SK-N-SH (cell line): Measurements from ENCODE around the gene IL7R. TPM values are rescaled to one million over a fixed set of nuclear protein-coding genes. Genes with fewer than 3 reads are reported as not detected.

Source experiments
- CTCF ChIA-PET: fragments of 300-600, 350-600 bp; formaldehyde crosslinking; extraction: SDS; loops from one replicate; lab custom pipeline; 2021; lab: Yijun Ruan, JAX
- POLR2A ChIA-PET: fragments of 350-600 bp; sonication (Branson Sonifier 250); formaldehyde crosslinking; extraction: SDS; loops from one replicate; lab custom pipeline; 2020; ENCODE audit warnings: antibody characterized with exemption, inconsistent platforms; lab: Yijun Ruan, JAX
- DNase-seq: peaks from one replicate; pipeline ENCODE4 v3.0.0; 2012
- H2AFZ ChIP-seq: fragments of 200-600 bp; sonication (generic); 2 replicates; pipeline ENCODE4 v1.8.1; 2016; ENCODE audit warnings: antibody characterized with exemption, mild to moderate bottlenecking, low read depth
- H3F3A ChIP-seq: fragments of 200-600 bp; sonication (generic); replicated peaks from 2 replicates; pipeline ENCODE3; 2016; ENCODE audit warnings: antibody characterized with exemption, mild to moderate bottlenecking; ENCODE audit not compliant: insufficient read depth
- H3K27ac ChIP-seq, 2 experiments: fragments of 200-500 bp in 1 of 2; fragments of 200-600 bp in 1 of 2; sonication (Bioruptor generic) in 1 of 2; sonication (generic), shearing (Covaris generic) in 1 of 2; 2 replicates each; pipeline versions ENCODE4 v1.5.1 to v1.6.1; 2014 to 2016; ENCODE audit warnings: low read depth in 2 of 2, inconsistent platforms in 1 of 2, low read length in 1 of 2, mild to moderate bottlenecking in 1 of 2, mixed read lengths in 1 of 2
- H3K27me3 ChIP-seq: fragments of 200-600 bp; sonication (generic), shearing (Covaris generic); 2 replicates; pipeline ENCODE4 v1.6.1; 2016; ENCODE audit warnings: mixed run types; ENCODE audit not compliant: insufficient read depth
- H3K36me3 ChIP-seq, 2 experiments: fragments of 200-500 bp in 1 of 2; fragments of 200-600 bp in 1 of 2; sonication (Bioruptor generic) in 1 of 2; sonication (generic) in 1 of 2; replicated peaks in 1 of 2; 2 replicates each; pipeline versions ENCODE3 to v1.5.1; 2014 to 2016; ENCODE audit warnings: low read length in 1 of 2, mild to moderate bottlenecking in 1 of 2; ENCODE audit not compliant: insufficient read depth in 2 of 2, control insufficient read depth in 1 of 2
- H3K4me1 ChIP-seq, 2 experiments: fragments of 200-500 bp in 1 of 2; fragments of 200-600 bp in 1 of 2; sonication (Bioruptor generic) in 1 of 2; sonication (generic), shearing (Covaris generic) in 1 of 2; 2 replicates each; pipeline versions ENCODE4 v1.5.1 to v1.6.1; 2014 to 2016; ENCODE audit warnings: low read depth in 1 of 2, low read length in 1 of 2, mixed run types in 1 of 2; ENCODE audit not compliant: insufficient read depth in 2 of 2, control insufficient read depth in 1 of 2
- H3K4me2 ChIP-seq: fragments of 200-600 bp; sonication (generic), shearing (Covaris generic); 2 replicates; pipeline ENCODE4 v1.6.1; 2017; ENCODE audit warnings: mixed run types
- H3K4me3 ChIP-seq, 2 experiments: fragments of 200-500 bp in 1 of 2; fragments of 200-600 bp in 1 of 2; sonication (Bioruptor generic) in 1 of 2; sonication (generic), shearing (Covaris generic) in 1 of 2; 2 replicates each; pipeline versions ENCODE4 v1.5.1 to v1.8.1; 2014 to 2016; ENCODE audit warnings: low read depth in 2 of 2, inconsistent platforms in 1 of 2, low read length in 1 of 2, mild to moderate bottlenecking in 1 of 2, mixed read lengths in 1 of 2, moderate library complexity in 1 of 2
- H3K79me2 ChIP-seq: fragments of 200-600 bp; sonication (generic); 2 replicates; pipeline ENCODE4 v1.8.1; 2017; ENCODE audit warnings: mild to moderate bottlenecking; ENCODE audit not compliant: insufficient read depth
- H3K9ac ChIP-seq: fragments of 200-600 bp; sonication (generic); 2 replicates; pipeline ENCODE4 v1.6.1; 2017; ENCODE audit warnings: mixed run types
- H3K9me2 ChIP-seq: fragments of 200-600 bp; sonication (generic); 2 replicates; pipeline ENCODE4 v1.6.1; 2017; ENCODE audit warnings: mixed run types
- H3K9me3 ChIP-seq: fragments of 200-600 bp; sonication (generic); 2 replicates; pipeline ENCODE4 v1.6.1; 2017; ENCODE audit warnings: mixed run types, mild to moderate bottlenecking, moderate library complexity
- H4K20me1 ChIP-seq: fragments of 200-600 bp; sonication (generic); 2 replicates; pipeline ENCODE4 v1.6.1; 2017; ENCODE audit warnings: mild to moderate bottlenecking, mixed run types; ENCODE audit not compliant: insufficient read depth
- CHD2 ChIP-seq: fragments of 150-350 bp; IDR thresholded peaks from 2 replicates; pipeline ENCODE4 v1.6.1; 2018; ENCODE audit warnings: low read length; ENCODE audit not compliant: partially characterized antibody
- ELF1 ChIP-seq: IDR thresholded peaks from 2 replicates; pipeline ENCODE4 v1.4.0; 2012
- EZH2phosphoT487 ChIP-seq: fragments of 200-600 bp; sonication (generic); IDR thresholded peaks from 2 replicates; pipeline ENCODE4 v1.6.1; 2017; ENCODE audit warnings: low read depth, mixed run types, mild to moderate bottlenecking, antibody characterized with exemption, moderate library complexity, borderline replicate concordance
- FOXJ3 ChIP-seq: sonication (generic); formaldehyde crosslinking; IDR thresholded peaks from 2 replicates; pipeline ENCODE4 v1.5.1; 2020; ENCODE audit warnings: mild to moderate bottlenecking, missing genetic modification reagents
- FOXM1 ChIP-seq: IDR thresholded peaks from 2 replicates; pipeline ENCODE4 v1.4.0; 2012; ENCODE audit warnings: low read depth, mild to moderate bottlenecking
- JUND ChIP-seq: IDR thresholded peaks from 2 replicates; pipeline ENCODE4 v1.4.0; 2012
- NFIC ChIP-seq: IDR thresholded peaks from 2 replicates; pipeline ENCODE4 v1.4.0; 2012; ENCODE audit warnings: borderline replicate concordance
- NRF1 ChIP-seq: IDR thresholded peaks from 2 replicates; pipeline ENCODE4 v1.6.1; 2012; ENCODE audit warnings: low read depth, mild to moderate bottlenecking, low read length
- RAD21 ChIP-seq: IDR thresholded peaks from 2 replicates; pipeline ENCODE4 v1.6.1; 2012; ENCODE audit warnings: mild to moderate bottlenecking, low read length
- RCOR1 ChIP-seq: fragments of 150-350 bp; IDR thresholded peaks from 2 replicates; pipeline ENCODE4 v1.6.1; 2017; ENCODE audit warnings: antibody characterized with exemption, low read length
- SMC3 ChIP-seq: IDR thresholded peaks from 2 replicates; pipeline ENCODE4 v1.6.1; 2012; ENCODE audit warnings: low read depth, low read length, improper control_type of control experiment
- WGBS: methylation state at CpG from one replicate; pipeline ENCODE4 v1.1.6; 2017; ENCODE audit warnings: low lambda C conversion rate; 5-methylcytosine and 5-hydroxymethylcytosine counted together
- polyA plus RNA-seq, 3 experiments: library from polyadenylated mRNA; depleted of rRNA; stranded (reverse); fragments of >200 nt; gene quantifications; 2 replicates each; pipeline ENCODE4 v1.2.3, GENCODE V29; 2012
- TF ChIP-seq, protein P1 (sequence below): IDR thresholded peaks from 2 replicates; pipeline ENCODE4 v1.4.0; 2012; ENCODE audit warnings: low read depth, borderline replicate concordance
- TF ChIP-seq, protein P2 (sequence below): IDR thresholded peaks from 2 replicates; pipeline ENCODE4 v1.4.0; 2012; ENCODE audit warnings: low read depth, borderline replicate concordance
- TF ChIP-seq, protein P3 (sequence below): fragments of 150-350 bp; IDR thresholded peaks from 2 replicates; pipeline ENCODE4 v1.6.1; 2017; ENCODE audit warnings: antibody characterized with exemption, low read length, low read depth, borderline replicate concordance

Gene IL7R
- polyA plus RNA-seq, 1 of the 3 experiments (the other 2 are of a cell fraction), result 3.0 TPM

DNA sequence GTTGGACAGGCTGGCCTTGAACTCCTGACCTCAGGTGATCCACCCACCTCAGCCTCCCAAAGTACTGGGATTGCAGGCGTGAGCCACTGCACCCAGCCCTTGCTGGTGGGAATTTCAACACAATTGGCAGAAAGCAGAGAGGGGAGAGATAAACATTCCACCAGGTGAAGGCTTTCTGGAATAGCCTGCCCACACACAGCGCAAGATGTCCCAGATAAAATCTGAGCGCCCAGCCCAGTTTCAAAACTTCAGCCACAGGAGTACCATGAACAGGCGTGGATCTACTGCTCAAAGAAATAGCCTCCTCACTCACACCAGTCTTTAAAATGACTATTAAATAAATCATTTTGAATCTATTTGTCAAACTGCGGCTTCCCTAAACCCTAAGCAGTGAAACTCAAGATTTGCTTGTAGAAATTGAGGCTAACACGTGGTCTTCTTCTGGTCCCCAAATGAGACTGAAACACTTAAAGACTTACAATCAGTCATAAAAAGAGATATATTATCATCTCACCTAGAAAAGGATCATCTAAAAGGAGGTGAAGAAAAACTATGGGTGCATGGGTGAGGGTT is 47.0 kb downstream of the IL7R start:
- H3K4me2 ChIP-seq, result no peak overlapping the region
- no peaks in the 10 kb centered on the region for H3K9me3 ChIP-seq
- H3K9ac ChIP-seq, result no peak overlapping the region
- H2AFZ ChIP-seq, result no peak overlapping the region
- H3K27ac ChIP-seq, result no peak overlapping the region
- ChIA-PET POLR2A (no interaction called here), CTCF (interaction anchor here (0.9 to 1.9 kb wide), 2 partner anchors 21 to 23 kb away, joined by 4 to 7 read pairs; no protein-coding TSS in a partner anchor)
- H3K79me2 ChIP-seq, result no peaks in the 10 kb centered on the region
- H3K9me2 ChIP-seq, result no peaks in the 10 kb centered on the region
- no peak overlapping the region for H3K4me3 ChIP-seq
- H3K36me3 ChIP-seq, result no peaks in the 10 kb centered on the region
- H3F3A ChIP-seq, result no peaks in the 10 kb centered on the region
- H3K4me1 ChIP-seq, result peaks cover 0 to 3% of the 10 kb centered on the region in 2 experiments; a peak in 2 of 4 replicates
- DNase-seq, result no peak
- H3K27me3 ChIP-seq, result no peaks in the 10 kb centered on the region
- no peaks in the 10 kb centered on the region for H4K20me1 ChIP-seq
- TF ChIP-seq SMC3 (no peak), RAD21 (no peak), CHD2 (no peak), EZH2phosphoT487 (no peak), NRF1 (no peak), JUND (no peak), NFIC (no peak), RCOR1 (no peak), FOXM1 (no peak), ELF1 (no peak), FOXJ3 (no peak)
- TF ChIP-seq, protein P1, sequence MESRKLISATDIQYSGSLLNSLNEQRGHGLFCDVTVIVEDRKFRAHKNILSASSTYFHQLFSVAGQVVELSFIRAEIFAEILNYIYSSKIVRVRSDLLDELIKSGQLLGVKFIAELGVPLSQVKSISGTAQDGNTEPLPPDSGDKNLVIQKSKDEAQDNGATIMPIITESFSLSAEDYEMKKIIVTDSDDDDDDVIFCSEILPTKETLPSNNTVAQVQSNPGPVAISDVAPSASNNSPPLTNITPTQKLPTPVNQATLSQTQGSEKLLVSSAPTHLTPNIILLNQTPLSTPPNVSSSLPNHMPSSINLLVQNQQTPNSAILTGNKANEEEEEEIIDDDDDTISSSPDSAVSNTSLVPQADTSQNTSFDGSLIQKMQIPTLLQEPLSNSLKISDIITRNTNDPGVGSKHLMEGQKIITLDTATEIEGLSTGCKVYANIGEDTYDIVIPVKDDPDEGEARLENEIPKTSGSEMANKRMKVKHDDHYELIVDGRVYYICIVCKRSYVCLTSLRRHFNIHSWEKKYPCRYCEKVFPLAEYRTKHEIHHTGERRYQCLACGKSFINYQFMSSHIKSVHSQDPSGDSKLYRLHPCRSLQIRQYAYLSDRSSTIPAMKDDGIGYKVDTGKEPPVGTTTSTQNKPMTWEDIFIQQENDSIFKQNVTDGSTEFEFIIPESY, result no peak
- TF ChIP-seq, protein P2, sequence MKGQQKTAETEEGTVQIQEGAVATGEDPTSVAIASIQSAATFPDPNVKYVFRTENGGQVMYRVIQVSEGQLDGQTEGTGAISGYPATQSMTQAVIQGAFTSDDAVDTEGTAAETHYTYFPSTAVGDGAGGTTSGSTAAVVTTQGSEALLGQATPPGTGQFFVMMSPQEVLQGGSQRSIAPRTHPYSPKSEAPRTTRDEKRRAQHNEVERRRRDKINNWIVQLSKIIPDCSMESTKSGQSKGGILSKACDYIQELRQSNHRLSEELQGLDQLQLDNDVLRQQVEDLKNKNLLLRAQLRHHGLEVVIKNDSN, result no peak
- TF ChIP-seq, protein P3, sequence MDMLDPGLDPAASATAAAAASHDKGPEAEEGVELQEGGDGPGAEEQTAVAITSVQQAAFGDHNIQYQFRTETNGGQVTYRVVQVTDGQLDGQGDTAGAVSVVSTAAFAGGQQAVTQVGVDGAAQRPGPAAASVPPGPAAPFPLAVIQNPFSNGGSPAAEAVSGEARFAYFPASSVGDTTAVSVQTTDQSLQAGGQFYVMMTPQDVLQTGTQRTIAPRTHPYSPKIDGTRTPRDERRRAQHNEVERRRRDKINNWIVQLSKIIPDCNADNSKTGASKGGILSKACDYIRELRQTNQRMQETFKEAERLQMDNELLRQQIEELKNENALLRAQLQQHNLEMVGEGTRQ, result no peak
- 71% methylated on average over 6 of the region's 6 CpGs for WGBS
